HCT116 (cell line): ENCODE results near the gene OR1E1. TPM values are rescaled to one million over a fixed set of nuclear protein-coding genes. Genes with fewer than 3 reads are reported as not detected.
"Not testable (repeated sequence)": the region's sequence is repeated elsewhere in the genome, so short reads cannot be mapped to it uniquely, and the experiment has no call there.

Source experiments
- ATAC-seq: fragments of 200-7000 bp; cut with Tn5 transposase; 2 replicates; pipeline ENCODE4 v1.9.1; 2020; ENCODE audit warnings: mild to moderate bottlenecking, moderate library complexity
- BruUV-seq: library from RNA; stranded (reverse); fragments of 400-500 nt; replicated peaks from 2 replicates; lab custom pipeline; 2021; lab: Mats Ljungman, UMichigan
- CTCF ChIA-PET: fragments of 300-600 bp; sonication (Branson Sonifier 250); formaldehyde crosslinking; loops from one replicate; lab custom pipeline; 2021; ENCODE audit warnings: antibody characterized with exemption; lab: Charles Lee
- POLR2A ChIA-PET: fragments of 300-600, 350-600 bp; sonication (Branson Sonifier 250); formaldehyde crosslinking; loops from one replicate; lab custom pipeline; 2021; ENCODE audit warnings: antibody characterized with exemption; lab: Charles Lee
- RAD21 ChIA-PET, 2 experiments: fragments of 300-600 bp; sonication (Branson Sonifier 250); formaldehyde crosslinking; loops; one replicate each; lab custom pipeline; 2023; ENCODE audit warnings: low total read pairs in 2 of 2; ENCODE audit not compliant: uncharacterized antibody in 2 of 2, unreplicated experiment in 2 of 2, low non-redundant PET in 1 of 2; lab: Charles Lee
- DNase-seq: peaks from one replicate; pipeline ENCODE4 v3.0.0-alpha.2; 2010; ENCODE audit warnings: low read depth, low spot score
- H2AFZ ChIP-seq: fragments of 200-600 bp; shearing (Covaris generic), sonication (generic); 2 replicates; pipeline ENCODE4 v1.6.1; 2017; ENCODE audit warnings: low read depth, mixed run types, mixed read lengths, antibody characterized with exemption, low read length; ENCODE audit not compliant: poor library complexity, severe bottlenecking
- H3K27ac ChIP-seq: 2 replicates; pipeline ENCODE4 v1.5.1; 2012; ENCODE audit warnings: low read depth, low read length
- H3K27me3 ChIP-seq: fragments of 200-600 bp; sonication (generic); 2 replicates; pipeline ENCODE4 v1.6.1; 2016; ENCODE audit warnings: mixed run types, low read length, mixed read lengths; ENCODE audit not compliant: insufficient read depth
- H3K36me3 ChIP-seq, 2 experiments: fragments of 200-500 bp in 1 of 2; fragments of 200-600 bp in 1 of 2; sonication (Bioruptor generic) in 1 of 2; sonication (generic) in 1 of 2; 2 replicates each; pipeline versions ENCODE4 v1.5.1 to v1.6.1; 2014 to 2016; ENCODE audit warnings: low read length in 2 of 2, inconsistent platforms in 1 of 2, mixed read lengths in 1 of 2, mixed run types in 1 of 2; ENCODE audit not compliant: insufficient read depth in 2 of 2, control insufficient read depth in 1 of 2
- H3K4me1 ChIP-seq, 2 experiments: fragments of 200-600 bp in 1 of 2; sonication (generic) in 1 of 2; 2 replicates each; pipeline versions ENCODE4 v1.5.1 to v1.6.1; 2012 to 2017; ENCODE audit warnings: low read length in 2 of 2, inconsistent platforms in 1 of 2, mild to moderate bottlenecking in 1 of 2, mixed read lengths in 1 of 2, mixed run types in 1 of 2, moderate library complexity in 1 of 2; ENCODE audit not compliant: insufficient read depth in 2 of 2, control insufficient read depth in 1 of 2
- H3K4me2 ChIP-seq: fragments of 200-600 bp; sonication (generic); 2 replicates; pipeline ENCODE4 v1.6.1; 2017; ENCODE audit warnings: mixed run types, low read length, mixed read lengths
- H3K4me3 ChIP-seq, 2 experiments: fragments of 200-600 bp in 1 of 2; sonication (generic) in 1 of 2; replicated peaks in 1 of 2; 2 replicates each; pipeline ENCODE4 v1.5.1; 2011 to 2016; ENCODE audit warnings: low read length in 2 of 2, control low read depth in 1 of 2, low read depth in 1 of 2, mild to moderate bottlenecking in 1 of 2, mixed read lengths in 1 of 2, mixed run types in 1 of 2
- H3K79me2 ChIP-seq: fragments of 200-600 bp; sonication (generic); 2 replicates; pipeline ENCODE4 v1.6.1; 2017; ENCODE audit warnings: mild to moderate bottlenecking, mixed run types, low read length, moderate library complexity, mixed read lengths; ENCODE audit not compliant: insufficient read depth
- H3K9ac ChIP-seq: fragments of 200-600 bp; sonication (generic); 2 replicates; pipeline ENCODE4 v1.6.1; 2016; ENCODE audit warnings: low read length, mixed read lengths
- H3K9me2 ChIP-seq: fragments of 200-600 bp; sonication (generic), shearing (Covaris generic); 2 replicates; pipeline ENCODE4 v1.6.1; 2017; ENCODE audit warnings: mixed run types, mild to moderate bottlenecking, moderate library complexity; ENCODE audit not compliant: insufficient read depth
- H3K9me3 ChIP-seq, 2 experiments: fragments of 200-500 bp in 1 of 2; fragments of 200-600 bp in 1 of 2; sonication (Bioruptor generic) in 1 of 2; sonication (generic) in 1 of 2; 2 replicates each; pipeline ENCODE4 v1.6.1; 2014 to 2017; ENCODE audit warnings: low read length in 2 of 2, mixed read lengths in 2 of 2, inconsistent platforms in 1 of 2, low read depth in 1 of 2, mild to moderate bottlenecking in 1 of 2, mixed run types in 1 of 2, moderate library complexity in 1 of 2; ENCODE audit not compliant: control insufficient read depth in 1 of 2, insufficient read depth in 1 of 2
- H4K20me1 ChIP-seq: fragments of 200-600 bp; sonication (generic), shearing (Covaris generic); 2 replicates; pipeline ENCODE4 v1.6.1; 2017; ENCODE audit warnings: mixed run types, mild to moderate bottlenecking, moderate library complexity; ENCODE audit not compliant: insufficient read depth
- CBX3 ChIP-seq: IDR thresholded peaks from 2 replicates; pipeline ENCODE4 v1.6.1; 2012; ENCODE audit warnings: low read depth
- EZH2 ChIP-seq: fragments of 200-600 bp; sonication (generic); IDR thresholded peaks from 2 replicates; pipeline ENCODE4 v1.6.1; 2017; ENCODE audit warnings: antibody characterized with exemption, mixed run types
- POLR2A ChIP-seq: IDR thresholded peaks from 2 replicates; pipeline ENCODE4 v1.7.0; 2011; ENCODE audit warnings: borderline replicate concordance; ENCODE audit not compliant: insufficient read depth, insufficient read length; ENCODE audit errors: extremely low read depth
- POLR2AphosphoS5 ChIP-seq: IDR thresholded peaks from 2 replicates; pipeline ENCODE4 v1.6.1; 2011; ENCODE audit warnings: mild to moderate bottlenecking, low read depth, low read length, moderate library complexity
- REST ChIP-seq: IDR thresholded peaks from 2 replicates; pipeline ENCODE4 v1.6.1; 2012; ENCODE audit warnings: low read depth
- SP1 ChIP-seq: IDR thresholded peaks from 2 replicates; pipeline ENCODE4 v1.6.1; 2012; ENCODE audit warnings: low read depth
- TCF7L2 ChIP-seq: IDR thresholded peaks from 2 replicates; pipeline ENCODE4 v1.7.0; 2011; ENCODE audit warnings: borderline replicate concordance, inconsistent platforms; ENCODE audit not compliant: insufficient read depth, insufficient read length; ENCODE audit errors: extremely low read depth
- YY1 ChIP-seq: IDR thresholded peaks from 2 replicates; pipeline ENCODE4 v1.6.1; 2011; ENCODE audit warnings: low read length, low read depth, moderate library complexity, mild to moderate bottlenecking; ENCODE audit not compliant: insufficient replicate concordance; ENCODE audit errors: extremely low read depth
- intact Hi-C: fragments of 100-400 bp; cut with micrococcal nuclease; formaldehyde crosslinking; loops from 2 replicates; pipeline ENCODE4 v1.10.0; 2022
- total RNA-seq: library from RNA; stranded (reverse); gene quantifications from one replicate; pipeline ENCODE4 v1.2.1, GENCODE V29; 2021; ENCODE audit not compliant: unreplicated experiment
- TF ChIP-seq, protein P1 (sequence below): IDR thresholded peaks from 2 replicates; pipeline ENCODE4 v1.6.1; 2012
- TF ChIP-seq, protein P2 (sequence below): IDR thresholded peaks from 2 replicates; pipeline ENCODE4 v1.6.1; 2011; ENCODE audit warnings: mild to moderate bottlenecking, low read length, moderate library complexity; ENCODE audit not compliant: insufficient replicate concordance; ENCODE audit errors: extremely low read depth

OR1E1 gene
- total RNA-seq, 1 experiment from 2014 or later, result not detected

DNA sequence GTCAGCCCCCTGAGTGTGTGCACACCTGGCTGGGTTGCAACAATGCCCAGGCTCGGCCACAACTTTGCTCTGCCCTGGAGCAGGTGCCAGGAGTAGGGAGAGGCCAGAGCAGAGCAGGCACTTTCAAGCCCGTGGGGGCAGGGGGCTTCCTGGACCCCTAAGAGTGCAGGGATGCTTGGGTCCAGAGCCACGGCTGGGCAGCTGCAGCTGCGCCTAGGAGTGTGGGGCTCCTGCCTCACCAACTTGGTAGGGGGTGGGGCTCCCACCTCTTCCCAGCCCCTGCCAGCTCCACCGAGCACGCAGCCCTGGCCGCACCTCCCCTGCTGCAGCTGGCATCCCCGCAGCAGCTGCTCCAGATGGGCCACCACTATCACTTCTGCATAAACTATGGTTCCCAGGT lies 19.9 kb downstream of the OR1E1 start:
- no peaks in the 10 kb centered on the region for H3K9me2 ChIP-seq
- H3K4me2 ChIP-seq, result no peak overlapping the region
- RAD21 ChIA-PET, result no interaction called here
- H3K9ac ChIP-seq, result no peak overlapping the region
- H2AFZ ChIP-seq, result no peak overlapping the region
- H3K36me3 ChIP-seq, result no peaks in the 10 kb centered on the region
- no TSS peak for BruUV-seq
- intact Hi-C loops, result no loop called here
- TF ChIP-seq, protein P1, sequence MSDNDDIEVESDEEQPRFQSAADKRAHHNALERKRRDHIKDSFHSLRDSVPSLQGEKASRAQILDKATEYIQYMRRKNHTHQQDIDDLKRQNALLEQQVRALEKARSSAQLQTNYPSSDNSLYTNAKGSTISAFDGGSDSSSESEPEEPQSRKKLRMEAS, result no peak
- no peak for TF ChIP-seq POLR2AphosphoS5
- TF ChIP-seq TCF7L2, result no peak
- TF ChIP-seq REST, result no peak
- no peak for TF ChIP-seq POLR2A
- TF ChIP-seq SP1, result no peak
- TF ChIP-seq, protein P2, sequence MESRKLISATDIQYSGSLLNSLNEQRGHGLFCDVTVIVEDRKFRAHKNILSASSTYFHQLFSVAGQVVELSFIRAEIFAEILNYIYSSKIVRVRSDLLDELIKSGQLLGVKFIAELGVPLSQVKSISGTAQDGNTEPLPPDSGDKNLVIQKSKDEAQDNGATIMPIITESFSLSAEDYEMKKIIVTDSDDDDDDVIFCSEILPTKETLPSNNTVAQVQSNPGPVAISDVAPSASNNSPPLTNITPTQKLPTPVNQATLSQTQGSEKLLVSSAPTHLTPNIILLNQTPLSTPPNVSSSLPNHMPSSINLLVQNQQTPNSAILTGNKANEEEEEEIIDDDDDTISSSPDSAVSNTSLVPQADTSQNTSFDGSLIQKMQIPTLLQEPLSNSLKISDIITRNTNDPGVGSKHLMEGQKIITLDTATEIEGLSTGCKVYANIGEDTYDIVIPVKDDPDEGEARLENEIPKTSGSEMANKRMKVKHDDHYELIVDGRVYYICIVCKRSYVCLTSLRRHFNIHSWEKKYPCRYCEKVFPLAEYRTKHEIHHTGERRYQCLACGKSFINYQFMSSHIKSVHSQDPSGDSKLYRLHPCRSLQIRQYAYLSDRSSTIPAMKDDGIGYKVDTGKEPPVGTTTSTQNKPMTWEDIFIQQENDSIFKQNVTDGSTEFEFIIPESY, result no peak
- TF ChIP-seq CBX3, result no peak
- no peak for TF ChIP-seq EZH2
- no peak for TF ChIP-seq YY1
- TF ChIP-seq, all 23 proteins: peak for 0
- Histone ChIP-seq H4K20me1 (no peaks in the 10 kb centered on the region), H3K4me1 (no peaks in the 10 kb centered on the region), H3K27ac (no peak overlapping the region), H3K9me3 (no peaks in the 10 kb centered on the region), H3K79me2 (no peaks in the 10 kb centered on the region), H3K4me3 (no peak overlapping the region), H3K27me3 (peaks cover 63% of the 10 kb centered on the region)
- no peak for DNase-seq
- ChIA-PET CTCF (no interaction called here), POLR2A (no interaction called here)
- ATAC-seq, result no peak

- BruUV-seq, result not testable (repeated sequence)
Measured at GRCh38 chr17:3371167-3371566, 27.0 kb downstream of the OR1E1 start.

More at GRCh38 chr17:3371167-3371566, 27.0 kb downstream of the OR1E1 start:
- H3K9ac ChIP-seq, H3K4me2 ChIP-seq, H3K79me2 ChIP-seq, H3K36me3 ChIP-seq, H3K9me3 ChIP-seq, RAD21 ChIA-PET, ATAC-seq, H3K4me3 ChIP-seq, POLR2A ChIA-PET, H2AFZ ChIP-seq, H3K9me2 ChIP-seq, DNase-seq, CTCF ChIA-PET, H3K27ac ChIP-seq, H4K20me1 ChIP-seq, H3K4me1 ChIP-seq, intact Hi-C loops: not testable (repeated sequence)
- H3K27me3 ChIP-seq, result peaks cover 13% of the 10 kb centered on the region; the same call in 1 of the 2 replicates
